DND-41 (cell line): ENCODE results near the gene TAS1R3.

Experiments
- EZH2 ChIP-seq: IDR thresholded peaks from 3 replicates; pipeline ENCODE4 v1.6.1; 2012; ENCODE audit warnings: borderline replicate concordance, low read depth, mild to moderate bottlenecking, moderate library complexity, low read length, inconsistent platforms; ENCODE audit not compliant: severe bottlenecking
- TF ChIP-seq, protein P1 (sequence below): IDR thresholded peaks from 2 replicates; pipeline ENCODE4 v1.5.1; 2012; ENCODE audit warnings: borderline replicate concordance, low read length, moderate library complexity, mild to moderate bottlenecking; ENCODE audit not compliant: poor library complexity, severe bottlenecking; ENCODE audit errors: extremely low read depth

- TF ChIP-seq, protein P1, sequence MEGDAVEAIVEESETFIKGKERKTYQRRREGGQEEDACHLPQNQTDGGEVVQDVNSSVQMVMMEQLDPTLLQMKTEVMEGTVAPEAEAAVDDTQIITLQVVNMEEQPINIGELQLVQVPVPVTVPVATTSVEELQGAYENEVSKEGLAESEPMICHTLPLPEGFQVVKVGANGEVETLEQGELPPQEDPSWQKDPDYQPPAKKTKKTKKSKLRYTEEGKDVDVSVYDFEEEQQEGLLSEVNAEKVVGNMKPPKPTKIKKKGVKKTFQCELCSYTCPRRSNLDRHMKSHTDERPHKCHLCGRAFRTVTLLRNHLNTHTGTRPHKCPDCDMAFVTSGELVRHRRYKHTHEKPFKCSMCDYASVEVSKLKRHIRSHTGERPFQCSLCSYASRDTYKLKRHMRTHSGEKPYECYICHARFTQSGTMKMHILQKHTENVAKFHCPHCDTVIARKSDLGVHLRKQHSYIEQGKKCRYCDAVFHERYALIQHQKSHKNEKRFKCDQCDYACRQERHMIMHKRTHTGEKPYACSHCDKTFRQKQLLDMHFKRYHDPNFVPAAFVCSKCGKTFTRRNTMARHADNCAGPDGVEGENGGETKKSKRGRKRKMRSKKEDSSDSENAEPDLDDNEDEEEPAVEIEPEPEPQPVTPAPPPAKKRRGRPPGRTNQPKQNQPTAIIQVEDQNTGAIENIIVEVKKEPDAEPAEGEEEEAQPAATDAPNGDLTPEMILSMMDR: no peak
- TF ChIP-seq EZH2: no peak
Observed at GRCh38 chr1:1333551-1334241, 2.6 kb downstream of the TAS1R3 start.
